Astrocyte (in vitro differentiated cells and primary cell): ENCODE results near the gene CA5B. TPM values are rescaled to one million over a fixed set of nuclear protein-coding genes. Genes with fewer than 3 reads are reported as not detected.

ENCODE experiments used
- DNase-seq: peaks from one replicate; pipeline ENCODE4 v3.0.0-alpha.2; 2010; ENCODE audit warnings: low read depth
- FAIRE-seq: peaks from 2 replicates; lab custom pipeline; 2011; peaks lifted over from hg19 to GRCh38; lab: Jason Lieb, UNC
- H2AFZ ChIP-seq: 2 replicates; pipeline ENCODE4 v1.6.0; 2012; ENCODE audit warnings: low read depth, low read length, inconsistent platforms
- H3K27ac ChIP-seq: 2 replicates; pipeline ENCODE4 v1.5.1; 2011; ENCODE audit warnings: low read depth, low read length, inconsistent platforms
- H3K27me3 ChIP-seq: 2 replicates; pipeline ENCODE4 v1.6.0; 2011; ENCODE audit warnings: low read length, inconsistent platforms; ENCODE audit not compliant: insufficient read depth
- H3K36me3 ChIP-seq: 2 replicates; pipeline ENCODE4 v1.5.1; 2011; ENCODE audit warnings: low read length, inconsistent platforms; ENCODE audit not compliant: insufficient read depth
- H3K4me1 ChIP-seq: 2 replicates; pipeline ENCODE4 v1.5.1; 2011; ENCODE audit warnings: low read length, inconsistent platforms; ENCODE audit not compliant: insufficient read depth
- H3K4me2 ChIP-seq: 2 replicates; pipeline ENCODE4 v1.6.0; 2012; ENCODE audit warnings: low read length, inconsistent platforms
- H3K4me3 ChIP-seq: 2 replicates; pipeline ENCODE4 v1.5.1; 2011; ENCODE audit warnings: low read depth, mild to moderate bottlenecking, low read length, inconsistent platforms; ENCODE audit not compliant: insufficient read depth
- H3K79me2 ChIP-seq: 2 replicates; pipeline ENCODE4 v1.6.0; 2012; ENCODE audit warnings: mild to moderate bottlenecking, low read length, inconsistent platforms; ENCODE audit not compliant: insufficient read depth
- H3K9ac ChIP-seq: 2 replicates; pipeline ENCODE4 v1.6.0; 2012; ENCODE audit warnings: mild to moderate bottlenecking, low read length, inconsistent platforms
- H3K9me3 ChIP-seq: 2 replicates; pipeline ENCODE4 v1.5.1; 2012; ENCODE audit warnings: low read depth, mild to moderate bottlenecking, low read length, inconsistent platforms; ENCODE audit not compliant: insufficient read depth
- H4K20me1 ChIP-seq: 2 replicates; pipeline ENCODE4 v1.6.0; 2012; ENCODE audit warnings: low read length, inconsistent platforms; ENCODE audit not compliant: insufficient read depth
- H3K27ac Mint-ChIP-seq: one replicate; pipeline ENCODE4 v1.8.0; 2021; ENCODE audit warnings: mild to moderate bottlenecking, mixed read lengths; ENCODE audit not compliant: unreplicated experiment
- H3K27me3 Mint-ChIP-seq: one replicate; pipeline ENCODE4 v1.8.0; 2021; ENCODE audit warnings: low read depth, mixed read lengths; ENCODE audit not compliant: unreplicated experiment
- H3K36me3 Mint-ChIP-seq: one replicate; pipeline ENCODE4 v1.8.0; 2021; ENCODE audit warnings: low read depth, mixed read lengths; ENCODE audit not compliant: unreplicated experiment
- H3K4me1 Mint-ChIP-seq: one replicate; pipeline ENCODE4 v1.8.0; 2021; ENCODE audit warnings: low read depth, mixed read lengths; ENCODE audit not compliant: unreplicated experiment
- H3K4me3 Mint-ChIP-seq: one replicate; pipeline ENCODE4 v1.8.0; 2021; ENCODE audit warnings: mild to moderate bottlenecking, moderate library complexity, mixed read lengths; ENCODE audit not compliant: unreplicated experiment
- H3K9me3 Mint-ChIP-seq: one replicate; pipeline ENCODE4 v1.8.0; 2021; ENCODE audit warnings: mild to moderate bottlenecking, mixed read lengths; ENCODE audit not compliant: unreplicated experiment
- EZH2 ChIP-seq: IDR thresholded peaks from 2 replicates; pipeline ENCODE4 v1.6.1; 2012; ENCODE audit warnings: mild to moderate bottlenecking, low read length, inconsistent platforms; ENCODE audit not compliant: insufficient read depth
- total RNA-seq: library from RNA; stranded (reverse); gene quantifications from 2 replicates; pipeline ENCODE4 v1.2.1, GENCODE V29; 2021
- TF ChIP-seq, protein P1 (sequence below): IDR thresholded peaks from 2 replicates; pipeline ENCODE4 v1.5.1; 2011; ENCODE audit warnings: low read depth, mild to moderate bottlenecking, inconsistent platforms, low read length, moderate library complexity; ENCODE audit not compliant: insufficient read depth

CA5B gene
- total RNA-seq, 1 donor from 2014 or later = 6.4 TPM

DNA sequence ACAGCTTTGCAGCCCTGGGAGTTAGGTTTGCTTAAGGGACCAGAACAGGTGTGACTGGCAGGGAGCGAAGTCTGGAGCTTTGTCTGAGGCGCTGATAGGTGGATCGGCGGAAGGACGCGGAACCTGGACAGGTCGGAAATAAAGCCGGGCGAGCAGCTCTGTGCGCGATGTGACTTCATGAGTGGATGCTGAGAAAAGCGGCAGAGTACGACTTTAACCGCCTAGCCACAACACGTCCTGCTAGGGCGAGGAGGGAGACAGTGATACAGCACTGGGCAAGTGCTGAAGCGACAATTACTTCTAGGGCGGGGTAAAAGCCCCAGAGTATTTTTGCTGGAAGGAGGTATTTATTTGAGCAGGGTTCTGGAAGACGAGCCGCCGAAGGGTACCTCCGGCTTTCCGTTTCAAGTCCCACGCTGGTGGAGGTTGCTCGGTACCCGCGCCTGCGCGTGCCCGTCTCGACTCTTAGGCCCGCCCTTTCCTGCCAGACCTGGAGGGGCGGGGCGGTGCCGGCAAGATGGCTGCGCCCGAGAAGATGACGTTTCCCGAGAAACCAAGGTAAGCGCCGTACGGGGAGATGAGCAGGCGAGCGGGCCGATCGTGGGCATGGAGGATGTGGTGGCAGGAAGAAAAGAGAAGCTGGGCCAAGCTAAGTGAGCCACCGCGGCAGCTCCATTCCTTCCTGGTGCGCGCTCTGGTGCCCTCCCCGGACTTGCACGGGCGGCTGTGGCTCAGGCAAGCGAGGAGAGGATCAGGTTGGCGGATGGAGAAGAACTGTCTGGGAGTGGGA, 52.1 kb downstream of the CA5B start, which contains the start of gene ZRSR2:
TSS of gene ZRSR2 (plus strand) at position 506 of the 790 bp plus-strand sequence. CDS start at position 518, 12 bp downstream.
- Mint-ChIP-seq H3K4me1 (no peaks in the 10 kb centered on the region), H3K9me3 (no peaks in the 10 kb centered on the region), H3K4me3 (no peak within 1 kb of the TSS), H3K27ac (no peak within 1 kb of the TSS), H3K36me3 (no peaks in the 10 kb centered on the region), H3K27me3 (no peaks in the 10 kb centered on the region)
- peak within 1 kb of the TSS; percentile 94 for H2AFZ ChIP-seq
- no peaks in the 10 kb centered on the region for H3K4me1 ChIP-seq
- peak; percentile 92 for FAIRE-seq
- H3K27me3 ChIP-seq = no peaks in the 10 kb centered on the region
- H3K9ac ChIP-seq = peak within 1 kb of the TSS; percentile 91
- TF ChIP-seq EZH2 = no peak
- peak within 1 kb of the TSS; percentile 89 for H3K4me3 ChIP-seq
- H3K79me2 ChIP-seq = peaks cover 2% of the 10 kb centered on the region
- peak within 1 kb of the TSS; percentile 97 for H3K4me2 ChIP-seq
- peak within 1 kb of the TSS; percentile 63 for H3K27ac ChIP-seq
- no peaks in the 10 kb centered on the region for H3K36me3 ChIP-seq
- DNase-seq = peak; percentile 71
- no peaks in the 10 kb centered on the region for H3K9me3 ChIP-seq
- no peaks in the 10 kb centered on the region for H4K20me1 ChIP-seq

DNA sequence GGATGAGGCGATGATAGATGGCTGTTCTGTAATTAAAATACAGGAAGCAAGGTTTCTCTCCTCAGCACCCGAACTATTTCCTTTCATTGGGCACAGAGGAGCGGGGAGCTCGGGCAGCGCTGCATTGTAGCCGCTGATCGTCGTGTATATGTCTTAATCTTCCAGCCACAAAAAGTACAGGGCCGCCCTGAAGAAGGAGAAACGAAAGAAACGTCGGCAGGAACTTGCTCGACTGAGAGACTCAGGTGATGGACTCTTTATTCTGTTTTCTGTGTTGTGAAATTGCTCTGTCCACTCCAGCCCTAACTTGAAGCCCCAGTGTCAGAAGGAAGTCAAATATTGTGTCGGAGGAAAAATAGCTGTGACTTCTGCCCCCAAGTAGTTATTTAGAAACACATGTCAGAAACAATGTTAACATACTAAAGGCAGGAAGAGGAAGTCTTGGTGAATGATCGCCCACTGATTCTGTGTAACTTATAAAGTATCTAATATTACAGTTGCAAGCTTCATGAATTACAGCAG, 52.8 kb downstream of the CA5B start:
- Mint-ChIP-seq H3K36me3 (no peaks in the 10 kb centered on the region), H3K27me3 (no peaks in the 10 kb centered on the region), H3K4me1 (no peaks in the 10 kb centered on the region), H3K27ac (no peak overlapping the region), H3K4me3 (no peak overlapping the region), H3K9me3 (no peaks in the 10 kb centered on the region)
- H3K9ac ChIP-seq = peak overlapping the region; percentile 91
- H2AFZ ChIP-seq = peak overlapping the region; percentile 94
- H3K4me3 ChIP-seq = peak overlapping the region; percentile 89
- FAIRE-seq (no peak), DNase-seq (no peak)
- peaks cover 6% of the 10 kb centered on the region for H3K79me2 ChIP-seq
- no peaks in the 10 kb centered on the region for H4K20me1 ChIP-seq
- no peaks in the 10 kb centered on the region for H3K4me1 ChIP-seq
- TF ChIP-seq, protein P1, sequence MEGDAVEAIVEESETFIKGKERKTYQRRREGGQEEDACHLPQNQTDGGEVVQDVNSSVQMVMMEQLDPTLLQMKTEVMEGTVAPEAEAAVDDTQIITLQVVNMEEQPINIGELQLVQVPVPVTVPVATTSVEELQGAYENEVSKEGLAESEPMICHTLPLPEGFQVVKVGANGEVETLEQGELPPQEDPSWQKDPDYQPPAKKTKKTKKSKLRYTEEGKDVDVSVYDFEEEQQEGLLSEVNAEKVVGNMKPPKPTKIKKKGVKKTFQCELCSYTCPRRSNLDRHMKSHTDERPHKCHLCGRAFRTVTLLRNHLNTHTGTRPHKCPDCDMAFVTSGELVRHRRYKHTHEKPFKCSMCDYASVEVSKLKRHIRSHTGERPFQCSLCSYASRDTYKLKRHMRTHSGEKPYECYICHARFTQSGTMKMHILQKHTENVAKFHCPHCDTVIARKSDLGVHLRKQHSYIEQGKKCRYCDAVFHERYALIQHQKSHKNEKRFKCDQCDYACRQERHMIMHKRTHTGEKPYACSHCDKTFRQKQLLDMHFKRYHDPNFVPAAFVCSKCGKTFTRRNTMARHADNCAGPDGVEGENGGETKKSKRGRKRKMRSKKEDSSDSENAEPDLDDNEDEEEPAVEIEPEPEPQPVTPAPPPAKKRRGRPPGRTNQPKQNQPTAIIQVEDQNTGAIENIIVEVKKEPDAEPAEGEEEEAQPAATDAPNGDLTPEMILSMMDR = no peak
- no peak for TF ChIP-seq EZH2
- no peaks in the 10 kb centered on the region for H3K9me3 ChIP-seq
- H3K36me3 ChIP-seq = no peaks in the 10 kb centered on the region
- H3K27me3 ChIP-seq = no peaks in the 10 kb centered on the region
- peak overlapping the region; percentile 97 for H3K4me2 ChIP-seq
- peak overlapping the region; percentile 63 for H3K27ac ChIP-seq

DNA sequence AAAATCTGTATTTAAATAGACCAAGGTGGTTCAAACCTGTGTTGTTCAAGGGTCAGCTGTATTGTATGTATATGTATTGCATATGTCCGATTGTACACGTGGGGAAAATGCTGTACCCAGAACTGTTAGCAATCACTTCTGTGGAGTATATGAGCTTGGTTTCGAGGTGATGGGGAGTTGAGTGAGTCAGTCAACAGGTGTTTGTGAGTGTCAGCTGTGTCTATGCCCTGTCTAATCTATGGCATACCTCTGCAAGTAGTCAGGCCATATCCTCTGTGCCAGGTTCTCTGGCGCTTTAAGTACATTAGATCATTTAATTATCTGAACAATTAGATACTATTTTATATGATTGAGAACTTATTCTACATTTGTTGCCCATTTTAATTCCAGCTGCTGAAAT, 59.6 kb downstream of the CA5B start:
- H3K4me1 ChIP-seq = no peaks in the 10 kb centered on the region
- H4K20me1 ChIP-seq = peaks cover 3% of the 10 kb centered on the region
- Mint-ChIP-seq H3K36me3 (no peaks in the 10 kb centered on the region), H3K27ac (no peak overlapping the region), H3K9me3 (no peaks in the 10 kb centered on the region), H3K27me3 (no peaks in the 10 kb centered on the region), H3K4me1 (no peaks in the 10 kb centered on the region), H3K4me3 (no peak overlapping the region)
- TF ChIP-seq EZH2 = no peak
- TF ChIP-seq, protein P1 = no peak
- no peaks in the 10 kb centered on the region for H3K36me3 ChIP-seq
- DNase-seq (no peak), FAIRE-seq (peak; percentile 58)
- no peaks in the 10 kb centered on the region for H3K9me3 ChIP-seq
- H3K4me3 ChIP-seq = no peak overlapping the region
- no peak overlapping the region for H3K27ac ChIP-seq
- no peak overlapping the region for H3K4me2 ChIP-seq
- no peaks in the 10 kb centered on the region for H3K27me3 ChIP-seq
- H3K9ac ChIP-seq = no peak overlapping the region
- no peak overlapping the region for H2AFZ ChIP-seq
- peaks cover 10% of the 10 kb centered on the region for H3K79me2 ChIP-seq
